Stimulated activated CD4-positive, alpha-beta T cell treated with anti-CD3 and anti-CD28 coated beads, Interleukin-15, amount 100 ng/mL, for 24 hours (primary cell): ENCODE results near the gene BDNF.
"Not testable (repeated sequence)": the region's sequence is repeated elsewhere in the genome, so short reads cannot be mapped to it uniquely, and the experiment has no call there.

Source experiments
- DNase-seq: peaks from one replicate; pipeline ENCODE4 v3.0.0-alpha.2; 2020

BDNF gene

DNA sequence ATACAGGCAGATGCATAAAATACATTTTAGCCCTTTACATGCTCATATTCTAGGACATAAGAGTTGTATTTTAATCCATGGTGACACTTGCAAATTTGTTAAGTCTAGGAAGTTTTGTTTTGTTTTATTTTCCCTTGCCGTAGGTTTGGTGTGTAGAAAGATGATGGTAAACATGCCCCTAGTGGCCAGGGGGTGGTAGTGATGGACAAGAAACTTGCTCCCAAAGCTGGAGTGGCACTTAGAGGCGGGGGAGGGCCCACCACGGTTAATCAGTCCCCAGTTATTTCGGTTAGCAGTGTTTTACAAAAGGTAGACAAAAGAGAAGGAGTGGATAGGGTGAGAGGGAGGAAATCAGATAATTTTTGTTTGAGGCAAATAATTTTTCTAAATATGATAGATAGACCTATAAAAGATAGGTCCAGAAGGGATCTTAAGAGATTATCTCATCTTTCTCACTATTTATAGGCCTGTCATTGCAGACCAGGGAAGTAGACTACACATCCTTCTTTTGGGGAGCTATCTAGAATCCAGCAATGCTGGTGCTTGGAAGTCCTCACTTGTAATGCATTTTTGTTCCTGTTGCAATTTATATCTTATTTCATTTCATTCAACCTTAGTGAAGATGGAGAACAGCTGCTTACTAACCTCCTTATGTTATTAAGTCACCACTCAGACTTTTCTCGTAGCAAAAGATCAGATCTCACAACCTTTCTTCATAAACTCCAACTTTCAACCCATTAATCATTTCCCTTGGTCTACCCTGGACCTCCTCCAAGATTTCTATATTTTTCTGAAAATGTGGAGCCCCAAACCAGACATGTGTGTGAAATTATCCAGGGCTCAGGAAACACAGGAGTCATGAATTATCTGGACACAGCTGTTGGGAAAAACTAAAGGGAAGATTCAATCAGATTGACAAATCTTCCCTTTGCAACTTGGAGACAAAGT, 5.9 kb upstream of the BDNF start:
- DNase-seq = peak; percentile 11

DNA sequence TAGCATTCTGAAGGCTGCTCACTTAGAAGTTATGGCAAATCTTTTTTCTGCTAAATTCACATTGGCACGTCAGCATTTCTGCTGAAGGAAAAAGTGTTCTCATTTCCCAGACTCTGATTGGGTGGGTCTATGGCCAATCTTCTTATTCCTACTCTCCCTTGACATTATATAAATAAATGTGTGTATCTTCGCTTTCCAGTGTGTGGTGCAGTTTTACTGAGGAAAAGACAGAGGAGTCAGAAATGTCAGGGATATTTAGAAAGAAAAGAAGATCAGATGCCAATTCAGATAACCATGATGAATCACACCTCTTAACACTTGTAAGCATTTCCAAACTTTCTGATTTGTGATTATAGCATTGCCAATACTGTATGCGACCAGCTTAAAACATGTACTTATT, 3.2 kb upstream of the BDNF start:
- DNase-seq = no peak

DNA sequence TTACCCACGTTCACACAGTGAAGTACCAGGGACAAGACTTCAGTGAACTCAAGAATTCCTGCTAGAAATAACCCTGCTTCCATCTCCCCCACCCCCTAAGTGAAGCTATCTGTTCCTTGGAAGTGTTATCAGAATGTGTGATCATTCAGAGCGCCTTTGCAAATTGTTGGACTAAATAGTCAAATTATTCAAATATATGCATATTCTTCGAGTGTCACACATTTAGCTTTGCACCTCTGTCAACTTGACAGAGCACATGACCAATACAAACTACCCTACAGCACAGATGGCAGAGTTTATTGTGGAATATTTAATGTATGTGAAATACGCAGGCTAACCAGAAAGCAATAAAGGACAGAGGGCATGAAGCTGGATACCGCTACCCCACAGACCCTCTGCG, 2.6 kb upstream of the BDNF start:
- no peak for DNase-seq

GRCh38 chr11:27701355-27702105, 1.3 kb upstream of the BDNF start:
- peak; percentile 32 for DNase-seq

- no peak for DNase-seq
Observed at GRCh38 chr11:27699926-27700350, 317 bp downstream of the BDNF start.

DNA sequence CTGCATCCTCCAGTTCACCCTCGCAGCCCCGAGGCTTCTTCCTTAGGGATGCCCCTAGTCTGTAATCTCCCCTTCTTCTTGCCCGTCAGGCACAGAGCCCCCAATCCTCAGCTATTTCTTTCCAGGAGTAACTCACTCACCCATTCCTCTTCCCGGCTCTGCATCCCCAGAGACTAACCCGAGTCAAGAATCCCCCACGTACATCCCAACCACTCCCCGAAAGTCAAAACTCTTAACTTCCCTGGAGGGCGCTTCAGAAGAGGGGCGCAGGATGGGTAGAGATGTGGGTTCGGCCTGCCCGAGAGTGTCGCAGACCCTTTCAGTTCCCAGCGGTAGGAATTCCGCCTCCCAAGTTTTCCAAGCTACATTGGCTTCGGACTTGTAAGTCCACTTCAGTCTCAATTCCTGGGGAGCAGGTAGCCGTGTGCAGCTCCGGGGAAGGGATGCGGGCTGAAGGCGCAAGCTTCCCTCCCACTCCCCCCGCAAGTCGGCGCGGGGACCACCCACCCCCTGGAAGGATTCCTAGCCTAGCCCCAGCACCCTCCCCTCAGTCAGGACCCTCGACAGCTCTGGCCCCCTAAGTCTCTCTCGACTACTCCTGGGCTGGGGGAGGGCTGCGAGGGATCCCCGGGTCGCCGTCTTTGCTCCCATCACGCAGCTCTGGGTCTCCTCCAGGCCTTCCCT, 871 bp downstream of the BDNF start:
- no peak for DNase-seq

GRCh38 chr11:27698872-27699241, 1.4 kb downstream of the BDNF start:
- DNase-seq = peak; percentile 84

DNA sequence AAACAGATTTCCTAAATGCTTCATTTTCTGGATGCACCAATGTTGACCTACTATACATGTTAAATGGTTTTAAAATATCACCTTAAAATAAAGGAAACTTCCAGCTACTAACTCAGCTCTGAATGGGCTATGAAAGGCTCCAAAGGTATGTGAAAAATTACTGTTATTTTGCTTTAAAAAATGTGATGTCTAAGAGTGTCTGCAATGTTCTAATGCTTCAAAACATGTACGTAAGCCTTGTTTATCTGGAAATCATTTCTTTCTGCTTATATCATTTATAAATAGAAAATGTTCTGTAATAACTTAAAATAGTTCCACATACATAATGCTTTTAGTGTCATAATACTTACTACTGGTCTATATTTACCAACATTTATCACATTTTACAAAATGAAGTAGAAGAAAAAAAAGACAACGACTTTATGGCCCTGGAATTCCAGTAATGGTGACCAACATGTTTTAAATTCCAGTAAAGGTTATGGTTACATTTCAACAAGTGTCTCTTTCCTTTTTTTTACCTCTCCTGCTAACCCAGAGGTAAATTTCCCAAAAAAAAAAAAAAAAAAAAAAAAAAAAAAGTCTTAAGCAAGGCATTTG, 2.5 kb downstream of the BDNF start:
- DNase-seq = no peak

GRCh38 chr11:27696961-27697360, 3.3 kb downstream of the BDNF start:
- no peak for DNase-seq

GRCh38 chr11:27696115-27696514, 4.1 kb downstream of the BDNF start:
- DNase-seq = no peak

DNA sequence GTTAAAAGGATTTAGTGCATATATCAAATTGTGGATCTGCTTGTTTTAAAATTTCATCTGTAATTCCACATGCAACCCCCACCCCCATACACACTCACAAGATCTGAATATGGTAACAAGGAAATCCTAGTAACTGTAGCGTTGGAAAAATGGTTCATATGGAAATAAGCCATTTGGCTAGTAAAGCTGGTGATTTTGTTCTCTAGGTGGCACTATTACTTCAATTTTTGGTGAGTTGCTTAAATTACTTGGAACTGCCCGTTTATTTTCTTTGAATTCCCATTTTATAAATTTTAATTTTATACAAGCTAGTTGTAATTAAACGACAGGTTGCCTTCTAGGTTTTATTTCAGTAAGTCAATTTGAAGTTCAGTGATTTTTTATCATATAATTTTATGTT, 5.3 kb downstream of the BDNF start:
- no peak for DNase-seq

DNA sequence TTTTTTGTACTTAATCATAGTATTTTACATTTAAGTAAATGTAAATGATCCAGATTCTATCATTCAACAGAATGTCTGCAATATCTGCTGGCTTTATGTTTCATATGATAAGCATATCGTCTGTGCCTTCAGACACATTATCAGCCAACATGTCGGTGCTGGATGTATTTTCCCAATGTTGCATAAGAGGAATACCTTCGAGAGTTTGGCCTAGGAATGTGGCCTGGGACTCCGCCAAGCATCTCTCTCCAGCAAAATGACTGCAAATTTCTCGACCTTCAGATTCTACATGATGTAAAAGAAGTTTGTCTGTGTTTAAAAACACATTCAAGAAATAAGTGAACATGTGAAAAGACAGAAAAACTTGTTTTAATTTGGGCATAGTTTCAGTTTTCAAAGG, 6.9 kb downstream of the BDNF start:
- DNase-seq = no peak

DNA sequence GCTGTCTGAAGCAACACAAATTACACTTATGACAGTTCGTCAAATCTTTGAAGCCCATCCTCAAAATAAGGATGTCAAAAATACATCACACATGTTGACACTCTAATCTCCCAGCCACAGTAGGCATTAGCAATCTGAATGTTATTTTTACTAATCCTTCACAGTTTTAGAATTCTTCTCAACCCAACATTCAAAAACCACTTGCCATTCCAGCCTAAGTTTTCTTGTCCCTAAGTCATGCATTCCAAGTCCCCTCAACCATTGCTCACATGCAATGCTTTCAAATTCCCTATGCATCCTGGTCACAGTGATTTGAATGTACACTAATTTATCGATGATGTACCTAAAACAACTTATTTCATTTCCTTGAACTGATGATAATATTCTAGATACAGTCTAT, 7.5 kb downstream of the BDNF start:
- DNase-seq = no peak

- no peak for DNase-seq
Observed at GRCh38 chr11:27688076-27688475, 12.2 kb downstream of the BDNF start.

- DNase-seq = no peak
Observed at GRCh38 chr11:27681664-27682063, 18.6 kb downstream of the BDNF start.

DNA sequence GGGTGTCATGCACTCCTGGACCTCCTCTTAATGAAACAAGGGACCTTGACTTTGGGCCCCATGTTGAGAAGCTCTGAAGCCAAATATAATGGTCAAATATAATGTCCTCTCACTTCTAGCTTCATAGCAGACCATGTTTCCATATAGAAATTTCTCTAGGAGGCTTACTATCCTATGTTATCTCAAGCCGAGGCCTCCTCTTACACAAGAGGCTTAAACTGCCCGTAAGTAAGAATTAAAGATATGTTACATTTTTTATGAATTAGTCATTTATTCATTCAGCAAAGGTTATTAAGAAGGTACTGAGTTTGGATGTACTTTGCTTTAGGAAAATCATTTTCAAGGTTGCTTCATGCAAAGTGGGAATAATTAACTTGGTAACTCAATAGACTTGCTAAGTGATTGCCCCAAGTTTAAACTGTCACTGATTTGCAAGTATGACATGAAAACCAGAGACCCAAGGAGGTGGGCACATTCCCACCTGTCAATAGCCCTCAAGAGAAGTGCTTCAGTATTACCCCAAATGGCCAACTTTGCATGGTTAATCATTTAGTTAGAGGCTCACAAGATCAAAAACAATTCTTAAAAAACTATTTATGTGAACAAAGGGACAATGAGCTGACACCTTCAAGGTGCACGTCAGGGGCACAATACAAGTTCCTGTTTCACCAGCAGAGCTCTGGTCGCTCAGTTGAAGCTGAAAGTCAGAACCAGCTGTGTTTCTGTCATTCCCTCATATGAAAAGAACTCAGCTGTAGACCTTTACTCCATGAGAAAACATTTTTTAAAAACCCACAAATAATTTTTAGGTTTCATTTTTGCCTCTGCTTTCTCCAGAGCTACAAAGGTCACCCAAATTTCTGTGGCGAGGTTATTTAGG, 20.9 kb downstream of the BDNF start:
- no peak for DNase-seq

DNA sequence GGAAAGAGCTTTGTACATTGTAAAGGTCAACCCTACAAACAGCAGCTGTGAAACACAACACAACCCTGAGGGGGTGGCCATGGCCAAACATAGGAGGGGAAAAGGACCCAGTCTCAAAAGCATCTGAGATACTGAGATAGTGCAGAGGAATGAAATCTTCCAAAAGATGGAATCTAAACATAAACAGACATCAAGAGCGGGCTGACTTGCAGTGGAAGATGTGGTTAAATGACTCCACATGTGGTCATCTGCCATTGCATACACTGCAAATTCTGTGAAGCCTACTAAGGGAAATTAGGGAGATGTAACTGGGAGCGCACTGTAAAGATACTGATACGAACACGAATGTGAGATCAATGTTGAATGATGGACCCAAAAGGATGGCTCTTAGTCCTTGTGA, 22.0 kb downstream of the BDNF start:
- DNase-seq = no peak

GRCh38 chr11:27677108-27677507, 23.1 kb downstream of the BDNF start:
- no peak for DNase-seq

DNA sequence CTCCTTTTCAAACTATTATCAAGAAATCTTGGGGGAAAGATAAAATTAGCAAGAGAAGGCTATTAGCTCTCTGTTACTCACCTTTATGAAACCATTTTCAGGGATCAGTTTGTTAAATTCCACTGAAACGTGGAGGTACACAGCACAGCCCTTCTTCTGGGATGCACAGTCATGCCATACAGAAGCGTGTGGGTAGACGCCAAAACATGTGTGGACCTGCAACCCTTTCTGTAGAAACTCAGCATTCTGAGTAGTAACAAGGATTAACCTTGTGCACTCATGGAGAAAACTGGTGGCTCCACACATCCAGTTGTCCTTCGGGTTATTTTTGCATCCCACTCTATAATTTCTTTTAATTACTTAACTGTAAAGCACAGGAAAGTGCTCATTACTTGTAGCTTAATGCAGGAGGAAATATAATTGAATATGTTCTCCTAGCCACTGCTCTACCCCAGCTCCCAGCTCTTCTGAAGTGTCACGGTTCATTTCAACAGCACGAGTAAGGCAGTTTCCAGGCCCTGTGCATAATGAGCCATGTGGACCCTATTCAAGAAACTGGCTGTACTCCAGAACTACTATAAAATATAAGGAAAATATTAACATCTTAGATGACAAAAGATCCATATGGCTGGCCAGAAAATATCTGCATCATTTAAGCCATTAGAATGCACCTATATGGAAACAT, 26.1 kb downstream of the BDNF start:
- DNase-seq = no peak

DNA sequence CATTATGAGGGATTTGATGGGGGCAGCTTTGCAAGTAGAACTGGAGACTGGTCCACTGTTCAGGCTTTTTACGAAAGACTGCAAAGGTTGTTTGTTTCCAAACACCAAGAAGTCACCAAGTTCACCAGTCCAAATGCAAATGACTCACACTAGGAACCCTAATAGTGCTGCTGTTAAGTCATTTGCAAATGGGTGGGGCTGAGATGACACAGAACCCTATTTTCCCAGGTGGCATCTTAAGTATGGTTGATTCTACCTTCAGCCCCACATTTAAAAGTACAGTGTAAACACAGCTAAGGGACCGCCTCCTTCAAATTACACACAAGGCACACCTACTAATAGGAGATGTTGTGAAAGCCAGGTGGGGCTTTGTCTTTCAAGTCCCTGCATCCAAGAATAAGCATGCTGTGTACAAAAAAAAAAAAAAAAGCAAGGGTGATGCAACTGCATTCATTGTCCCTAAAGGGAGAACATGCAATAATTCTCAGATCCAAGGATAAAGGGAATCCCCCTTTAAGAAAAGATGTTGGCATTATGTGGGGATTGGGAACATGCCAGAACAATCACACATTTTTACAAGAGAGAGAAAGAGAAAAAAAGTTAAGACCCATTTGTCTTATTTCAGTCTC, 27.3 kb downstream of the BDNF start:
- DNase-seq = no peak

GRCh38 chr11:27665508-27666101, 34.6 kb downstream of the BDNF start:
- DNase-seq = not testable (repeated sequence)
